Measurements from ENCODE around the gene PRM3. TPM values are rescaled to one million over a fixed set of nuclear protein-coding genes. Genes with fewer than 3 reads are reported as not detected.
A peak's percentile ranks its signal among the peaks of the same experiment; 100 is the strongest.

Gene PRM3
- total RNA-seq, 2 experiments from 2014 or later, result not detected

GRCh38 chr16:11240636-11241473 is 32.6 kb downstream of the PRM3 start:
- Histone ChIP-seq H3K4me1 (ENCODE audit: insufficient read depth, low read length, poor library complexity, severe bottlenecking) (peaks cover 8% of the 10 kb centered on the region), H3K79me2 (ENCODE audit: insufficient read depth, low read depth, low read length) (no peaks in the 10 kb centered on the region), H3K9me2 (ENCODE audit: insufficient read depth, low read length) (no peaks in the 10 kb centered on the region), H3K4me2 (ENCODE audit: low read length) (peak overlapping the region; percentile 30; the same call in 1 of the 2 replicates), H3K27ac (ENCODE audit: low read depth, low read length, poor library complexity, severe bottlenecking) (no peak overlapping the region), H4K20me1 (ENCODE audit: insufficient read depth, low read length) (no peaks in the 10 kb centered on the region), H2AFZ (ENCODE audit: low read length) (no peak overlapping the region), H3K9me3 (ENCODE audit: low read length) (no peaks in the 10 kb centered on the region), H3K36me3 (ENCODE audit: insufficient read depth, low read length) (no peaks in the 10 kb centered on the region), H3K4me3 (ENCODE audit: low read depth, low read length, poor library complexity, severe bottlenecking) (no peak overlapping the region)
- ChIA-PET CTCF (ENCODE audit: unreplicated experiment) (no interaction called here), POLR2A (no interaction called here)
- no TSS peak for BruUV-seq (replicated peaks)
- DNase-seq (ENCODE audit: low spot score), result no peak
- no peak for TF ChIP-seq CTCF (conservative IDR thresholded peaks at IDR 0.05; ENCODE audit: low read length)
- no peak for TF ChIP-seq EZH2phosphoT487 (IDR thresholded peaks at IDR 0.05; ENCODE audit: borderline replicate concordance, low read depth, low read length)
- intact Hi-C loops (cut with micrococcal nuclease; ENCODE audit: unreplicated experiment), result no loop called here

GRCh38 chr16:11239644-11240632 is 33.5 kb downstream of the PRM3 start:
- TF ChIP-seq CTCF (conservative IDR thresholded peaks at IDR 0.05; ENCODE audit: low read length), result no peak
- TF ChIP-seq EZH2phosphoT487 (IDR thresholded peaks at IDR 0.05; ENCODE audit: borderline replicate concordance, low read depth, low read length), result no peak
- Histone ChIP-seq H3K9me3 (ENCODE audit: low read length) (no peaks in the 10 kb centered on the region), H4K20me1 (ENCODE audit: insufficient read depth, low read length) (no peaks in the 10 kb centered on the region), H3K9me2 (ENCODE audit: insufficient read depth, low read length) (no peaks in the 10 kb centered on the region), H2AFZ (ENCODE audit: low read length) (no peak overlapping the region), H3K79me2 (ENCODE audit: insufficient read depth, low read depth, low read length) (no peaks in the 10 kb centered on the region), H3K4me3 (ENCODE audit: low read depth, low read length, poor library complexity, severe bottlenecking) (no peak overlapping the region), H3K36me3 (ENCODE audit: insufficient read depth, low read length) (no peaks in the 10 kb centered on the region), H3K4me2 (ENCODE audit: low read length) (no peak overlapping the region), H3K4me1 (ENCODE audit: insufficient read depth, low read length, poor library complexity, severe bottlenecking) (peaks cover 8% of the 10 kb centered on the region), H3K27ac (ENCODE audit: low read depth, low read length, poor library complexity, severe bottlenecking) (no peak overlapping the region)
- ChIA-PET CTCF (ENCODE audit: unreplicated experiment) (no interaction called here), POLR2A (no interaction called here)
- no peak for DNase-seq (ENCODE audit: low spot score)
- BruUV-seq (replicated peaks), result no TSS peak
- intact Hi-C loops (cut with micrococcal nuclease; ENCODE audit: unreplicated experiment), result no loop called here
